Vagina (tissue), 2 donors: ENCODE measurements around the gene GRK4. TPM values are rescaled to one million over a fixed set of nuclear protein-coding genes. Genes with fewer than 3 reads are reported as not detected.

Experiments used
- DNase-seq, 2 donors: peaks; one replicate each; pipeline ENCODE4 v3.0.0-alpha.2; 2017; ENCODE audit errors: extremely low spot score in 2 of 2
- H3K27ac ChIP-seq: fragments of 200-600 bp; sonication (generic); one replicate; pipeline ENCODE4 v1.5.1; 2019
- H3K27me3 ChIP-seq: fragments of 200-600 bp; sonication (generic); one replicate; pipeline ENCODE4 v1.5.1; 2019
- H3K36me3 ChIP-seq, 2 donors: fragments of 200-600 bp; sonication (generic); one replicate each; pipeline ENCODE4 v1.5.1; 2017 to 2019
- H3K4me1 ChIP-seq: fragments of 200-600 bp; sonication (generic); one replicate; pipeline ENCODE4 v1.5.1; 2019
- H3K4me3 ChIP-seq, 2 donors: fragments of 200-600 bp; sonication (generic); 1 replicate in 1 of 2; 2 replicates in 1 of 2; pipeline ENCODE4 v1.5.1; 2016 to 2019
- H3K9me3 ChIP-seq: fragments of 200-600 bp; sonication (generic); one replicate; pipeline ENCODE4 v1.5.1; 2019
- CTCF ChIP-seq, 3 experiments: fragments of 450-650 bp in 2 of 3; fragments of 200-600 bp in 1 of 3; sonication (generic) in 1 of 3; IDR thresholded peaks; one replicate each; pipeline ENCODE4 v1.5.1; 2017 to 2019; ENCODE audit warnings: antibody characterized with exemption in 3 of 3, mild to moderate bottlenecking in 2 of 3, moderate library complexity in 2 of 3
- POLR2A ChIP-seq, 2 donors: fragments of 450-650 bp; IDR thresholded peaks; one replicate each; pipeline ENCODE4 v1.6.1; 2017; ENCODE audit warnings: antibody characterized with exemption in 2 of 2, mild to moderate bottlenecking in 2 of 2, moderate library complexity in 2 of 2
- POLR2AphosphoS5 ChIP-seq, 2 donors: sonication (generic); formaldehyde crosslinking; IDR thresholded peaks; one replicate each; pipeline ENCODE4 v1.9.0; 2017; ENCODE audit warnings: antibody characterized with exemption in 2 of 2, mild to moderate bottlenecking in 2 of 2, low read depth in 1 of 2; ENCODE audit not compliant: insufficient read depth in 1 of 2
- intact Hi-C: fragments of 100-400 bp; cut with DNase I; formaldehyde crosslinking; loops from one replicate; pipeline ENCODE4 v1.15.1; 2023
- total RNA-seq: library from RNA; depleted of rRNA; stranded (reverse); fragments of >200 nt; gene quantifications from one replicate; pipeline ENCODE4 v1.2.3, GENCODE V29; 2016

GRK4 gene
- total RNA-seq, 1 donor from 2014 or later = 2.7 TPM

GRCh38 chr4:3071811-3072210, 108.4 kb downstream of the GRK4 start:
- Histone ChIP-seq H3K9me3 (no peaks in the 10 kb centered on the region), H3K36me3 (no peaks in the 10 kb centered on the region), H3K27me3 (no peaks in the 10 kb centered on the region), H3K27ac (no peak overlapping the region), H3K4me3 (no peak overlapping the region), H3K4me1 (peaks cover 26% of the 10 kb centered on the region)
- intact Hi-C loops = no loop called here
- TF ChIP-seq POLR2A (IDR thresholded peaks at IDR 0.05) (no peak), CTCF (IDR thresholded peaks at IDR 0.05) (no peak), POLR2AphosphoS5 (IDR thresholded peaks at IDR 0.05; ENCODE audit: insufficient read depth in 1 of 2, low read depth in 1 of 2) (no peak)
- no peak for DNase-seq

- no peaks in the 10 kb centered on the region for H3K36me3 ChIP-seq
- TF ChIP-seq POLR2A (IDR thresholded peaks at IDR 0.05) (no peak), POLR2AphosphoS5 (IDR thresholded peaks at IDR 0.05; ENCODE audit: insufficient read depth in 1 of 2, low read depth in 1 of 2) (no peak), CTCF (IDR thresholded peaks at IDR 0.05) (no peak)
- intact Hi-C loops = no loop called here
- H3K9me3 ChIP-seq = no peaks in the 10 kb centered on the region
- peak overlapping the region; percentile 79 to 86 for H3K4me3 ChIP-seq
- H3K27me3 ChIP-seq = no peaks in the 10 kb centered on the region
- peak in 1 of 2 donors; percentile 91 for DNase-seq
- peaks cover 35% of the 10 kb centered on the region for H3K4me1 ChIP-seq
- peak overlapping the region; percentile 80 for H3K27ac ChIP-seq
These were observed 110.0 kb downstream of the GRK4 start for GRCh38 chr4:3073158-3074077.

GRCh38 chr4:3074078-3074845, 110.9 kb downstream of the GRK4 start, which contains the start of the genes HTT and HTT-AS:
Gene HTT, plus strand, starts transcription at chr4:3074681. Its CDS starts 145 bp downstream, at chr4:3074826.
Gene HTT-AS, minus strand, starts transcription at chr4:3074538.
- Histone ChIP-seq H3K27ac (peak within 1 kb of the TSS; percentile 85), H3K9me3 (no peaks in the 10 kb centered on the region), H3K36me3 (no peaks in the 10 kb centered on the region), H3K27me3 (no peaks in the 10 kb centered on the region), H3K4me3 (peak within 1 kb of the TSS; percentile 79 to 87), H3K4me1 (peaks cover 35% of the 10 kb centered on the region)
- intact Hi-C loops = no loop called here
- DNase-seq = peak; percentile 96 to 99
- TF ChIP-seq POLR2AphosphoS5 (IDR thresholded peaks at IDR 0.05; ENCODE audit: insufficient read depth in 1 of 2, low read depth in 1 of 2) = peak in 1 of 2 donors; percentile 74
- no peak for TF ChIP-seq CTCF (IDR thresholded peaks at IDR 0.05)
- TF ChIP-seq POLR2A (IDR thresholded peaks at IDR 0.05) = peak in 1 of 2 donors; percentile 51

GRCh38 chr4:3074846-3075651, 111.7 kb downstream of the GRK4 start:
- H3K27me3 ChIP-seq = no peaks in the 10 kb centered on the region
- peak overlapping the region; percentile 85 for H3K27ac ChIP-seq
- peaks cover 35% of the 10 kb centered on the region for H3K4me1 ChIP-seq
- no peak for DNase-seq
- H3K36me3 ChIP-seq = no peaks in the 10 kb centered on the region
- peak overlapping the region; percentile 79 to 87 for H3K4me3 ChIP-seq
- no peaks in the 10 kb centered on the region for H3K9me3 ChIP-seq
- no peak for TF ChIP-seq POLR2A (IDR thresholded peaks at IDR 0.05)
- no peak for TF ChIP-seq POLR2AphosphoS5 (IDR thresholded peaks at IDR 0.05; ENCODE audit: insufficient read depth in 1 of 2, low read depth in 1 of 2)
- TF ChIP-seq CTCF (IDR thresholded peaks at IDR 0.05) = no peak
- intact Hi-C loops = no loop called here
